NCI-H2227 (cell line): ENCODE results near the gene UHRF1.
"Not testable (repeated sequence)": the region's sequence is repeated elsewhere in the genome, so short reads cannot be mapped to it uniquely, and the experiment has no call there.

ENCODE experiments used
- DNase-seq: peaks from one replicate; lab custom pipeline; 2025; ENCODE audit not compliant: unreplicated experiment; lab: John Stamatoyannopoulos, UW

The UHRF1 gene

GRCh38 chr19:4897146-4897545, 12.2 kb upstream of the UHRF1 start:
- DNase-seq, result no peak

GRCh38 chr19:4900879-4901278, 8.4 kb upstream of the UHRF1 start:
- DNase-seq, result not testable (repeated sequence)

GRCh38 chr19:4902796-4903195, 6.5 kb upstream of the UHRF1 start, which contains the start of gene ARRDC5:
Gene ARRDC5 (minus strand): TSS chr19:4902896. CDS start chr19:4902825, 71 bp downstream.
- DNase-seq, result no peak

- DNase-seq, result no peak
Measured at GRCh38 chr19:4904481-4904880, 4.8 kb upstream of the UHRF1 start.

GRCh38 chr19:4906963-4907362, 2.3 kb upstream of the UHRF1 start:
- DNase-seq, result no peak

- DNase-seq, result no peak
Measured at GRCh38 chr19:4908360-4908759, 941 bp upstream of the UHRF1 start.

- no peak for DNase-seq
Measured at GRCh38 chr19:4908781-4909155, 533 bp upstream of the UHRF1 start.

GRCh38 chr19:4909897-4910593, 744 bp downstream of the UHRF1 start:
- DNase-seq, result peak; percentile 94

GRCh38 chr19:4910594-4911281, 1.4 kb downstream of the UHRF1 start:
- no peak for DNase-seq

GRCh38 chr19:4911314-4911713, 2.0 kb downstream of the UHRF1 start:
- DNase-seq, result no peak

- peak; percentile 70 for DNase-seq
Measured at GRCh38 chr19:4911786-4912672, 2.7 kb downstream of the UHRF1 start.

- DNase-seq, result no peak
Measured at GRCh38 chr19:4913996-4914735, 4.9 kb downstream of the UHRF1 start.

- DNase-seq, result no peak
Measured at GRCh38 chr19:4914736-4915501, 5.6 kb downstream of the UHRF1 start.

- no peak for DNase-seq
Measured at GRCh38 chr19:4916292-4917082, 7.2 kb downstream of the UHRF1 start.

GRCh38 chr19:4922530-4923275, 13.4 kb downstream of the UHRF1 start:
- no peak for DNase-seq

- DNase-seq, result no peak
Measured at GRCh38 chr19:4923276-4923747, 14.0 kb downstream of the UHRF1 start.

- no peak for DNase-seq
Measured at GRCh38 chr19:4929186-4929585, 19.9 kb downstream of the UHRF1 start.

- DNase-seq, result no peak
Measured at GRCh38 chr19:4930664-4931063, 21.4 kb downstream of the UHRF1 start.

- DNase-seq, result no peak
Measured at GRCh38 chr19:4932711-4933110, 23.4 kb downstream of the UHRF1 start.
